Measurements from ENCODE around the gene FAAH.
A peak's percentile ranks its signal among the peaks of the same experiment; 100 is the strongest.
"Not testable (repeated sequence)": the region's sequence is repeated elsewhere in the genome, so short reads cannot be mapped to it uniquely, and the experiment has no call there.

Gene FAAH
- 3.9 to 6.3 (median 5.6) reads per million in 4 donors for total RNA-seq

GRCh38 chr1:46394108-46394871 lies at the start of gene FAAH:
Gene FAAH, plus strand, starts transcription at chr1:46394317. Its CDS starts 32 bp downstream, at chr1:46394349.
- peak in 2 of 5 donors; percentile 17 to 48 for DNase-seq

- no peak for DNase-seq
Measured at GRCh38 chr1:46344481-46344880, 49.6 kb upstream of the FAAH start.

GRCh38 chr1:46345281-46345680 lies 48.8 kb upstream of the FAAH start:
- no peak for DNase-seq

- no peak for DNase-seq
Measured at GRCh38 chr1:46352363-46352762, 41.8 kb upstream of the FAAH start.

- DNase-seq: not testable (repeated sequence)
Measured at GRCh38 chr1:46355920-46356319, 38.2 kb upstream of the FAAH start.

- DNase-seq: no peak
Measured at GRCh38 chr1:46362158-46362557, 32.0 kb upstream of the FAAH start.

- no peak for DNase-seq
Measured at GRCh38 chr1:46363121-46363520, 31.0 kb upstream of the FAAH start.

- no peak for DNase-seq
Measured at GRCh38 chr1:46364612-46365011, 29.5 kb upstream of the FAAH start.

- DNase-seq: not testable (repeated sequence)
Measured at GRCh38 chr1:46365796-46366195, 28.3 kb upstream of the FAAH start.

GRCh38 chr1:46367072-46367471 lies 27.0 kb upstream of the FAAH start:
- DNase-seq: no peak

GRCh38 chr1:46367701-46368100 lies 26.4 kb upstream of the FAAH start:
- DNase-seq: not testable (repeated sequence)

GRCh38 chr1:46368791-46369190 lies 25.3 kb upstream of the FAAH start:
- no peak for DNase-seq

- DNase-seq: no peak
Measured at GRCh38 chr1:46369542-46370213, 24.4 kb upstream of the FAAH start.

GRCh38 chr1:46370214-46370633 lies 23.9 kb upstream of the FAAH start:
- no peak for DNase-seq

- no peak for DNase-seq
Measured at GRCh38 chr1:46372431-46372830, 21.7 kb upstream of the FAAH start.

- DNase-seq: no peak
Measured at GRCh38 chr1:46379996-46380395, 14.1 kb upstream of the FAAH start.

- no peak for DNase-seq
Measured at GRCh38 chr1:46380508-46380907, 13.6 kb upstream of the FAAH start.

GRCh38 chr1:46393510-46393909 lies 607 bp upstream of the FAAH start:
- DNase-seq: no peak

GRCh38 chr1:46394872-46395465 lies 852 bp downstream of the FAAH start:
- DNase-seq: no peak

GRCh38 chr1:46396441-46397398 lies 2.6 kb downstream of the FAAH start:
- no peak for DNase-seq

- no peak for DNase-seq
Measured at GRCh38 chr1:46399307-46399706, 5.2 kb downstream of the FAAH start.

- no peak for DNase-seq
Measured at GRCh38 chr1:46400421-46400820, 6.3 kb downstream of the FAAH start.

Measured in T-helper 1 cell (primary cell).